Upper lobe of left lung (tissue), 4 donors: ENCODE measurements around the gene GFRA1.

Source experiments
- POLR2AphosphoS5 ChIP-seq, 2 donors: sonication (generic); formaldehyde crosslinking; IDR thresholded peaks; one replicate each; pipeline ENCODE4 v1.5.1; 2017; ENCODE audit warnings: antibody characterized with exemption in 2 of 2
- TF ChIP-seq, protein P1 (sequence below), 6 experiments: fragments of 450-650 bp in 4 of 6; fragments of 200-600 bp in 2 of 6; sonication (generic) in 2 of 6; IDR thresholded peaks; one replicate each; pipeline ENCODE4 v1.5.1; 2016 to 2019; ENCODE audit warnings: antibody characterized with exemption in 6 of 6

DNA sequence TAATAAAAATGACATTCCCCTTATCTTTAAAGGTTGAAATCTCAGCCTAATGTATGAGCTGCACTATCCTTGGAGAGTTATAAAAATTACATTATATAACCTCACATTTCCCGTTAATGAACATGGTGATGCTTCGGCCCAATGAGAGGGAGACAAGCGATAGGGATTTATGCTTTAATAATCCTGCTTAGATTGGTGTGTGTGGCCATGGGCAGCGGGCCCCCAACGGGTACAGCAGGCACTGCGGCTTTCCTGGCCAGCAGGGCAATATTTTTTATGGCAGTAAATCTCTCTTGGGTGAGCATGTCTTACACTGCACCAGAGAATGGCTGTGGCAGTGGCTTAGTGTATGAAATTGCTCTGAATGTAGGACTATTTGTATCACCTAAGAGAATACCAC lies 246.3 kb downstream of the GFRA1 start:
- TF ChIP-seq, protein P1, sequence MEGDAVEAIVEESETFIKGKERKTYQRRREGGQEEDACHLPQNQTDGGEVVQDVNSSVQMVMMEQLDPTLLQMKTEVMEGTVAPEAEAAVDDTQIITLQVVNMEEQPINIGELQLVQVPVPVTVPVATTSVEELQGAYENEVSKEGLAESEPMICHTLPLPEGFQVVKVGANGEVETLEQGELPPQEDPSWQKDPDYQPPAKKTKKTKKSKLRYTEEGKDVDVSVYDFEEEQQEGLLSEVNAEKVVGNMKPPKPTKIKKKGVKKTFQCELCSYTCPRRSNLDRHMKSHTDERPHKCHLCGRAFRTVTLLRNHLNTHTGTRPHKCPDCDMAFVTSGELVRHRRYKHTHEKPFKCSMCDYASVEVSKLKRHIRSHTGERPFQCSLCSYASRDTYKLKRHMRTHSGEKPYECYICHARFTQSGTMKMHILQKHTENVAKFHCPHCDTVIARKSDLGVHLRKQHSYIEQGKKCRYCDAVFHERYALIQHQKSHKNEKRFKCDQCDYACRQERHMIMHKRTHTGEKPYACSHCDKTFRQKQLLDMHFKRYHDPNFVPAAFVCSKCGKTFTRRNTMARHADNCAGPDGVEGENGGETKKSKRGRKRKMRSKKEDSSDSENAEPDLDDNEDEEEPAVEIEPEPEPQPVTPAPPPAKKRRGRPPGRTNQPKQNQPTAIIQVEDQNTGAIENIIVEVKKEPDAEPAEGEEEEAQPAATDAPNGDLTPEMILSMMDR (IDR thresholded peaks at IDR 0.05), result no peak
- no peak for TF ChIP-seq POLR2AphosphoS5 (IDR thresholded peaks at IDR 0.05)
